HG02840 (cell line): ENCODE data around the gene HDAC9.

Source experiments
- ATAC-seq: cut with Tn5 transposase; IDR thresholded peaks from one replicate; pipeline ENCODE4 v1.9.1; 2021; ENCODE audit warnings: mild to moderate bottlenecking, moderate library complexity, moderate number of reproducible peaks; ENCODE audit not compliant: unreplicated experiment, low FRiP score

Gene HDAC9

GRCh38 chr7:18768256-18768655 is 272.7 kb downstream of the HDAC9 start:
- no peak for ATAC-seq

DNA sequence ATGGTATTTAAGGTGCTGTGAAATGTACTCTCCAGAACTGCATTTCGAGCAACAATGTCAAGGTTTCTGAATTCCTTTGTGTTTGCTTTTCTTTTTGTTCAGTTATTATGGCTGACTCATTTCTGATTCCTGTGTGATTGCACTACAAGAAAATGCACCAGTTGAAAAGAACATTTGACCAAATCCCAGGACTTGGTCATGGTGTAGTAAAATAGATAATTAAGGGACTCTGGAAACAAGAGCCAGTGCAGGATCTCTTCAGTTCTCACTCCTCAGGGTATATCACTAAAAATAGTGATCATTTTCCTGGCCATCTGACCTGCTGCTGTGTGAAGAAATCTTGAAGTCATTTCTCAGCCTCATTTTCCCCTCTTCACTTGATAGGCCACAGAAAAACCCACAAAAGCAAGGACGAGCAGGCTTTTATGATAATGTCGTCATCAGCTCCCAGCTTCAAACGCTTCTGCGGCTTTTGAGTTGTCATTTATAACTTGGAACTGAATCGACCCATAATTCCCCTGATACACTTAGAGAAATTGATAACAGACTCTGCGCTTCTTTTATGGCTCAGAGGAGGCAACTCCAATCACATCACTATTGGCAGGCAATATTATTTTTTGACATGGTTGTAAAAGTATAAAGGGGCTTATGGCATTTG is 274.7 kb downstream of the HDAC9 start:
- no peak for ATAC-seq

- ATAC-seq: no peak
Measured at GRCh38 chr7:18770822-18771221, 275.3 kb downstream of the HDAC9 start.

DNA sequence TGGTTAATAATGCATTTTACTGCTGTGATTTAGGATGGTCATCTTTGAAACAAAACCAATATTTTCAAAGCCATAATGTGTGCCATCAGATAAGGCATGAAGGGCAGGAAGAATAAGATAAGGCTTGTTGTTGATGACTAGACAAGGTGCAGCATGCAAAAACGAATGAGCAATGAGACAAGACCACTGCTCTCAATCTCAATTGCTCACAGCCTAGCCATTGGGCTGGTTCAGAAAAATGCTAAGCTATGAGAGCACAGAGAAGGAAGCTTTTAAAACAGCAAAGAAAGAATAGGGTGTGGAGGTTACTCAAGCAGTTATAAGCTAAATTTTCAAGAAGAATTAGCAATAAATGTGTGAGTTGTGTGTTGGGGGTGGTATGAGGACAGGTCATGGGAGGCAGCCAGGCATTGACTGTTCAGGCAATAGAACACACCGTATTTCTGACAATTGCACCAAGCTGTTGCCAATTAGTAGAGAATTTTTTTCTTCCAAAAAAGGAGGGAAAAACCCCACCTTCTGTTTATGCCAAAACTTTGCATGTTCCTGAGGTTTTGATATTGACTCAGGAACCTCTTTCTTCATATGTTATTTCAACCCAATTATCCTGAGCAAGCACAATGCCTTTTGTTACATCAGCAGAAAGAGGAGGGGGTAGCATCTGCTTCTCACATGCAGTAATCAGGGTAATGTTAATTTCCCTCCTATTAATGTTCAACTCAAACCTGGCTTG is 276.5 kb downstream of the HDAC9 start:
- ATAC-seq: no peak

GRCh38 chr7:18772567-18772965 is 277.0 kb downstream of the HDAC9 start:
- ATAC-seq: no peak

GRCh38 chr7:18777314-18777713 is 281.8 kb downstream of the HDAC9 start:
- ATAC-seq: no peak

DNA sequence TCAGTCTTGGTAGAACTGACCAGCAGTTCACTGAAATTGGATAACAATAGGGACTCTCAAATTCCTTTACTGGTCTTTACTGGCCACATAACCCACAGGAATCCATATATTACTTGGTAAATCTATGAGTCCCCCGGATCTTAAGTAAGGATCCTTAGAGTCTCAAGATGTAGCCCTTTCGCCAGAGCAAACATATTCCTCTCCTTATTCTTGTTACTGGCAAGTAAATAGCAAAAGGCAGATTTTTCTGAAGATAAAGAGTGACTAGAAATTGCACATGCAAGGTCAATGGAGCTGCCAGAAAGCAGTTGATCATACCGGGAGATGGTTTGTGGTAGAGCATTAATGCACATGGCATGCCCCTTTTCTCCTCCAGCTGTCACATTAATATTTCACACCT is 283.0 kb downstream of the HDAC9 start:
- no peak for ATAC-seq

GRCh38 chr7:18780266-18780665 is 284.7 kb downstream of the HDAC9 start:
- no peak for ATAC-seq

DNA sequence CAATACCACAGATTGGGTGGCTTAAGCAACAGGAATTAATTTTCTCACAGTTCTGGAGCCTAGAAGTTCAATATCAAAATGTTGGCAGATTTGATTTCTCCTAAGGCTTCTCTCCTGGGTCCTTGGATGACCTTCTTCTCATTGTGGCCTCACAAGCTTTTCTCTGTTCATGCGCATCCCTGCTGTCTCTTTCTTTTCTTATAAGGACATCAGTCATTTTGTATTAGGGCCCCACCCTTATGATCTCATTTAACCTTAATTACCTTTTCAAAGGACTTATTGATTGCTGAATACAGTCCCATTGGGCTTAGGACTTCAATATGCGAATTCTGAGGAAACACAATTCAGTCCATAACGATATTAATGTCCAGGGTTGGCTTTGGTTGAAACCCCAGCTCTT is 285.4 kb downstream of the HDAC9 start:
- no peak for ATAC-seq

DNA sequence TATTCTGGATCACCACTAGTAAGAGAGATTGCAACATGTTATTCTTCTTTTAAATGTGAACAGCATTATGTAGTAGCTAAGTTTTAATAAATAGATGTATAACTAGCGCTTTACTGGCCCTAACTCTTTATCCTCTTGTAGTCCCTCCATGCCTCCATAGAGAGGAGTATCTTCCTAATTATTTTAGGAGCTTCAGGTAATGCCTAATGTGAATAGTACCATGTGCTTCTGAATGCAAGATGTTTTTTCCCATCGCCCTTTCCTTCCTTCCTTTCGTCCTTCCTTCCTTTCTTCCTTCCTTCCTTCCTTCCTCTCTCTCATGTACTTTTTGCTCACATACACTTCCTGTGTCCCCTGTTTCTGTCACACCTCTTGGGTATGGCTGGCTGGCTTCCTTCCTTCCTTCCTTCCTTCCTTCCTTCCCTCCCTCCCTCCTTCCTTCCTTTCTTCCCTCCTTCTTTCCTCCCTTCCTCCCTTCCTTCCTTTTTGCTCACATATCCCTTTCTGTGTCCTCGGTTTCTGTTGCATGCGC is 290.7 kb downstream of the HDAC9 start:
- no peak for ATAC-seq

- ATAC-seq: no peak
Measured at GRCh38 chr7:18786796-18787195, 291.2 kb downstream of the HDAC9 start.

GRCh38 chr7:18788026-18788425 is 292.5 kb downstream of the HDAC9 start:
- no peak for ATAC-seq

DNA sequence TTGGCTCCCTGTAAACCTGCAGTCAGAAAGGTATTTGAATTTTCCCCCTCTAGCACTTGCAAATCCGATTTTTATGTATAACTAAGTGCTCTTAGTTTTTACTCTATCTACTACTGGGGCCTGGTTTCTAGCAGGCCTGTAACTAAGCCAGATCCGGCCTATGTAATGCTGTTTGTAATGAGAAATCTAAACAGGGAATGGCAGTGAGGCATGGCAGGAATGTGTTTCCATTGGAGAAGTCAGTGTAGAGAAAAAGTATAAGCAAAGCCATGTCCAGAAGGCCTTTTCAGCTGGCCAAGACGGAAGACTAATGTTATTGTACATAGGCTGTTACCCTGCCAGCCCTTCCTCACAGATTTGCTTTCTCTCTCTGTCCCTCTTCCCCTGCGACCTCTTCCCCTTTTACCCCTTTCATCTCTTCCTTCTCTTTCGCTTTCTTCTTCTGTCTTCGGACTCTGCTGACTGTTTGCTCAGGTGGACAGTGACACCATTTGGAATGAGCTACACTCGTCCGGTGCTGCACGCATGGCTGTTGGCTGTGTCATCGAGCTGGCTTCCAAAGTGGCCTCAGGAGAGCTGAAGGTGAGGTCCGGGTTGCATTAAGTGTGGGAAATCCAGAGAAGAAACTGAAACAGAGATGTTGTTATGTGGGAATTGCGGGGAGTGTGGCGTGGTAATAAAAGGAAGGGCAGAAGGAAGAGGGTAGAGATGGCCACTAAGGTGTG is 297.5 kb downstream of the HDAC9 start:
- no peak for ATAC-seq

- ATAC-seq: no peak
Measured at GRCh38 chr7:18796216-18796615, 300.7 kb downstream of the HDAC9 start.

GRCh38 chr7:18798088-18798906 is 302.7 kb downstream of the HDAC9 start:
- no peak for ATAC-seq

DNA sequence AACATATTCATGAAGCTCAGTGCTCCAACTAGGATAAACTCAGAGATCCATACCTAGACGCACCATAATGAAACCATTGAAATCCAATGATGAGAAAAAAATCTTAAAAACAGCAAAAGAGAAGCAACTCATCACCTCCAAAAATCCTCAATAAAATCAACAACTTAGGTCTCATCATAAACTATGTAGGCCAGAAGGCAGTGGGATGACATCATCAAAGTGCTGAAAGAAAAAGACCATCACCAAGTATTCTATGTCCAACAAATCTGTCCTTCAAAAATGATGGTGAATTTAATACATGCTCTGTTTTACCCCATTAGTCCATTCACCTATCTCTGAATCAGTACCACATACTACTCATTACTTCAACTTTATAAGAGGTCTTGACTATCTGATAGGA is 304.4 kb downstream of the HDAC9 start:
- ATAC-seq: no peak

GRCh38 chr7:18803923-18804322 is 308.4 kb downstream of the HDAC9 start:
- ATAC-seq: no peak

GRCh38 chr7:18806177-18806576 is 310.6 kb downstream of the HDAC9 start:
- ATAC-seq: no peak

DNA sequence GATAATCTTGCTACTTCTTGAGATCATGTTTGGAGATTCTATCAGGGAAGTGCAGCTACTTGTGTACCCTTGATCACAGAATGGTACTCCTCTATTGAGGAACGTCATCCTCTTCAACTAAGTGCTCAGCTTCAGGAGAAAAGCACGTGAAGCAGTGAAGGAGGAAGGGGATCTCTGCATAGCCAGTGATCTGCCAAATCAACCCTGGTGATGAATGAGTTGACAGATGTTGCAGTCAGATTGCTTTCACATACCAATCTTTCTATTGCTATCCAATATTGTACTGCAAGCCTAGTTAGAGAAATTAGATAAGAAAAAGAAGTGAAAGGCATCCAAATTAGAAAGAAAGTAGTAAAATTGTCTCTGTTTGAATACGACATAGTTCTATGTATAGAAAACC is 312.5 kb downstream of the HDAC9 start:
- no peak for ATAC-seq

GRCh38 chr7:18815261-18815960 is 319.9 kb downstream of the HDAC9 start:
- ATAC-seq: no peak
